Heart right ventricle (tissue), 16 donors: Measurements from ENCODE around the gene LPCAT1. TPM values are rescaled to one million over a fixed set of nuclear protein-coding genes. Genes with fewer than 3 reads are reported as not detected.
"Not testable (repeated sequence)": the region's sequence is repeated elsewhere in the genome, so short reads cannot be mapped to it uniquely, and the experiment has no call there.

Source experiments
- ATAC-seq, 8 donors: fragments of 200-7000 bp; cut with Tn5 transposase; one replicate each; pipeline ENCODE4 v1.9.1; 2020; ENCODE audit warnings: mild to moderate bottlenecking in 8 of 8, moderate library complexity in 8 of 8, moderate number of reproducible peaks in 1 of 8
- DNase-seq, 2 donors: peaks; one replicate each; pipeline ENCODE4 v3.0.0-alpha.2; 2020
- H3K27ac ChIP-seq, 10 donors: fragments of 200-600 bp; sonication (generic) in 2 of 10; one replicate each; pipeline versions ENCODE4 v1.5.0 to v1.8.0; 2020 to 2022; ENCODE audit warnings: mild to moderate bottlenecking in 3 of 10
- H3K27me3 ChIP-seq, 7 donors: fragments of 200-600 bp; one replicate each; pipeline ENCODE4 v1.8.0; 2021 to 2022; ENCODE audit warnings: mild to moderate bottlenecking in 2 of 7
- H3K36me3 ChIP-seq, 9 donors: fragments of 200-600 bp; sonication (generic) in 1 of 9; one replicate each; pipeline versions ENCODE4 v1.5.0 to v1.8.0; 2020 to 2022; ENCODE audit warnings: mild to moderate bottlenecking in 2 of 9
- H3K4me1 ChIP-seq, 9 donors: fragments of 200-600 bp; sonication (generic) in 1 of 9; one replicate each; pipeline versions ENCODE4 v1.5.0 to v1.8.0; 2020 to 2022; ENCODE audit warnings: mild to moderate bottlenecking in 4 of 9
- H3K4me3 ChIP-seq, 10 donors: fragments of 200-600 bp; sonication (generic) in 2 of 10; one replicate each; pipeline versions ENCODE4 v1.5.0 to v1.8.0; 2020 to 2022; ENCODE audit warnings: mild to moderate bottlenecking in 7 of 10, moderate library complexity in 2 of 10
- H3K9me3 ChIP-seq, 11 donors: fragments of 200-600 bp in 10 of 11; sonication (generic) in 2 of 11; one replicate each; pipeline versions ENCODE4 v1.5.0 to v1.8.0; 2013 to 2022; ENCODE audit warnings: mild to moderate bottlenecking in 2 of 11, control low read depth in 1 of 11, moderate library complexity in 1 of 11
- CTCF ChIP-seq, 9 donors: fragments of 200-600 bp; sonication (generic) in 2 of 9; IDR thresholded peaks; one replicate each; pipeline versions ENCODE4 v1.5.0 to v1.8.0; 2021 to 2022; ENCODE audit warnings: antibody characterized with exemption in 9 of 9, mild to moderate bottlenecking in 5 of 9, moderate library complexity in 1 of 9
- WGBS, 2 donors: extraction: QIAGEN DNeasy Blood & Tissue Kit; methylation state at CpG; one replicate each; pipeline ENCODE4 v1.1.7; 2013; ENCODE audit warnings: inconsistent platforms in 1 of 2; 5-methylcytosine and 5-hydroxymethylcytosine counted together
- intact Hi-C, 10 donors: fragments of 100-400 bp; cut with DNase I; formaldehyde crosslinking; loops; one replicate each; pipeline versions ENCODE4 v1.11.1 to v1.14.2; 2022
- polyA plus RNA-seq, 2 donors: library from polyadenylated mRNA; stranded (reverse); fragments of 200-250 nt; gene quantifications; one replicate each; pipeline ENCODE4 v1.2.3, GENCODE V29; 2013
- total RNA-seq, 10 donors: library from RNA; stranded (reverse); fragmentation: NEBNext Ultra II Directional in 3 of 10; extraction: Animal tissue kit (Norgen Biotek cat#: 25700) in 3 of 10; gene quantifications; one replicate each; pipeline versions ENCODE4 v1.2.1 to v1.2.4, GENCODE V29; 2021 to 2023
- donor health status: Arrhythmogenic right ventricular cardiomyopathy.
- donor health status: ischemic (EF 13 %, LVEDD 7.1; RV severe dilation, severe dysfunction).
- donor health status: healthy with polysubstance abuse.
- donor health status: DM: no; HTN: yes; CAD: no.
- donor health status: DM: no; HTN: no; CAD: no.
- donor health status: ischemic (EF 25% LVEDD 6.9; RV normal size, moderate dysfunction).
- donor health status: ischemic (EF 25% LVEDD 5.7; RV mildly dilated, moderate dysfunction).
- donor health status: healthy.
- donor health status: DM: yes; HTN: yes; CAD: no.
- donor health status: Ischemic cardiomyopathy.
- donor health status: ischemic (EF 35%, LVEDD 5.7; RV mildly dilated, moderate dysfunction).
- donor health status: nonischemic (EF 11% LVEDD 7.7; RV severe dilation, severe dysfunction).
- donor health status: DM: yes; HTN: yes; CAD: no.
- donor health status: PGD.
- donor health status: ischemic (EF 29% LVEDD 5.4; RV normal size, mild dysfunction).
- donor health status: nonischemic (EF 23%, LVEDD 6.1; RV moderate dilation, normal function).

Gene LPCAT1
- total and polyA plus RNA-seq, 12 donors: 5.6 to 25.5 (median 9.6) TPM

GRCh38 chr5:1460054-1460682, 63.6 kb downstream of the LPCAT1 start:
- DNase-seq (no peak), ATAC-seq (no peak)
- intact Hi-C loops: no loop called here
- TF ChIP-seq CTCF (IDR thresholded peaks at IDR 0.05): no peak
- WGBS, 2 donors: 81 to 83% methylated on average over 16 of the region's 16 CpGs
- no peak overlapping the region for H3K4me3 ChIP-seq
- no peak overlapping the region for H3K27ac ChIP-seq
- no peaks in the 10 kb centered on the region for H3K27me3 ChIP-seq
- H3K36me3 ChIP-seq: peaks cover 0 to 50% (median 24%) of the 10 kb centered on the region in 9 donors
- H3K9me3 ChIP-seq: peaks cover 0 to 29% (median 2%) of the 10 kb centered on the region in 11 donors
- no peaks in the 10 kb centered on the region for H3K4me1 ChIP-seq

GRCh38 chr5:1459435-1459834, 64.3 kb downstream of the LPCAT1 start:
- WGBS, 2 donors: 91 to 92% methylated on average over 2 of the region's 2 CpGs
- intact Hi-C loops, DNase-seq, ATAC-seq, H3K27me3 ChIP-seq, H3K27ac ChIP-seq, H3K4me1 ChIP-seq, H3K4me3 ChIP-seq: not testable (repeated sequence)
- peaks cover 0 to 49% (median 24%) of the 10 kb centered on the region in 9 donors for H3K36me3 ChIP-seq
- peaks cover 0 to 36% (median 2%) of the 10 kb centered on the region in 11 donors for H3K9me3 ChIP-seq

- Histone ChIP-seq H3K9me3 (peaks cover 0 to 57% (median 11%) of the 10 kb centered on the region in 11 donors), H3K36me3 (peaks cover 0 to 18% (median 0%) of the 10 kb centered on the region in 9 donors), H3K27me3 (peaks cover 0 to 18% (median 0%) of the 10 kb centered on the region in 7 donors)
- intact Hi-C loops, H3K4me3 ChIP-seq, H3K4me1 ChIP-seq, DNase-seq, H3K27ac ChIP-seq, ATAC-seq: not testable (repeated sequence)
- 33 to 42% methylated on average over 8 to 9 of the region's 20 CpGs for WGBS, 2 donors
Measured at GRCh38 chr5:1456110-1456881, 67.5 kb downstream of the LPCAT1 start.

GRCh38 chr5:1453613-1454012, 70.1 kb downstream of the LPCAT1 start:
- intact Hi-C loops: no loop called here
- 71 to 83% methylated on average over 2 of the region's 2 CpGs for WGBS, 2 donors
- TF ChIP-seq CTCF (IDR thresholded peaks at IDR 0.05): no peak
- no peak overlapping the region for H3K27ac ChIP-seq
- no peaks in the 10 kb centered on the region for H3K36me3 ChIP-seq
- no peak overlapping the region for H3K4me3 ChIP-seq
- no peaks in the 10 kb centered on the region for H3K4me1 ChIP-seq
- ATAC-seq (no peak), DNase-seq (no peak)
- H3K9me3 ChIP-seq: peaks cover 0 to 57% (median 11%) of the 10 kb centered on the region in 11 donors
- H3K27me3 ChIP-seq: peaks cover 0 to 38% (median 6%) of the 10 kb centered on the region in 7 donors

GRCh38 chr5:1449081-1449630, 74.6 kb downstream of the LPCAT1 start:
- H3K9me3 ChIP-seq: peaks cover 0 to 23% (median 9%) of the 10 kb centered on the region in 11 donors
- intact Hi-C loops: loop anchor here in 1 of 10 donors (10.0 kb wide), 1 partner anchor 214 kb away; no protein-coding TSS in a partner anchor
- ATAC-seq (no peak), DNase-seq (no peak)
- H3K4me1 ChIP-seq: peaks cover 0 to 18% (median 10%) of the 10 kb centered on the region in 9 donors
- H3K36me3 ChIP-seq: no peaks in the 10 kb centered on the region
- peaks cover 22 to 82% (median 49%) of the 10 kb centered on the region in 7 donors for H3K27me3 ChIP-seq
- no peak overlapping the region for H3K4me3 ChIP-seq
- 87 to 88% methylated on average over 12 of the region's 12 CpGs for WGBS, 2 donors
- TF ChIP-seq CTCF (IDR thresholded peaks at IDR 0.05): no peak
- H3K27ac ChIP-seq: no peak overlapping the region
